SK-N-SH (cell line): ENCODE results near the gene ATP12A. TPM values are rescaled to one million over a fixed set of nuclear protein-coding genes. Genes with fewer than 3 reads are reported as not detected.

Experiments used
- CTCF ChIP-seq: fragments of 200-600 bp; sonication (generic); IDR thresholded peaks from 2 replicates; pipeline ENCODE4 v1.6.1; 2017; ENCODE audit warnings: antibody characterized with exemption, mild to moderate bottlenecking, moderate library complexity
- ELF1 ChIP-seq: IDR thresholded peaks from 2 replicates; pipeline ENCODE4 v1.4.0; 2012
- EP300 ChIP-seq, 2 experiments: IDR thresholded peaks; 2 replicates each; pipeline versions ENCODE4 v1.4.0 to v1.6.1; 2012; ENCODE audit warnings: borderline replicate concordance in 1 of 2, low read depth in 1 of 2, low read length in 1 of 2
- JUND ChIP-seq: IDR thresholded peaks from 2 replicates; pipeline ENCODE4 v1.4.0; 2012
- REST ChIP-seq: IDR thresholded peaks from 2 replicates; pipeline ENCODE4 v1.6.1; 2012; ENCODE audit warnings: mild to moderate bottlenecking, low read depth, low read length, moderate library complexity
- TEAD4 ChIP-seq: IDR thresholded peaks from 2 replicates; pipeline ENCODE4 v1.4.0; 2012; ENCODE audit warnings: mild to moderate bottlenecking, borderline replicate concordance; ENCODE audit not compliant: insufficient read depth
- USF2 ChIP-seq: fragments of 150-350 bp; IDR thresholded peaks from 2 replicates; pipeline ENCODE4 v1.6.1; 2017; ENCODE audit warnings: antibody characterized with exemption, low read length, low read depth, borderline replicate concordance
- ZBTB33 ChIP-seq: IDR thresholded peaks from 2 replicates; pipeline ENCODE4 v1.4.0; 2012; ENCODE audit warnings: low read depth, borderline replicate concordance
- polyA plus RNA-seq, 3 experiments: library from polyadenylated mRNA; depleted of rRNA; stranded (reverse); fragments of >200 nt; gene quantifications; 2 replicates each; pipeline ENCODE4 v1.2.3, GENCODE V29; 2012

ATP12A gene
- polyA plus RNA-seq, 1 of the 3 experiments (the other 2 are of a cell fraction): not detected

- TF ChIP-seq REST (no peak), ELF1 (no peak), USF2 (no peak), JUND (no peak), CTCF (no peak), ZBTB33 (no peak), TEAD4 (no peak), EP300 (IDR thresholded peaks at IDR 0.05; ENCODE audit: borderline replicate concordance in 1 of 2, low read depth in 1 of 2, low read length in 1 of 2) (no peak)
Observed at GRCh38 chr13:24672141-24673132, 7.8 kb upstream of the ATP12A start (continued).
